Panc1 (cell line): Measurements from ENCODE around the gene LDLRAD4.

Source experiments
- CTCF ChIP-seq: fragments of 450-650 bp; IDR thresholded peaks from 2 replicates; pipeline ENCODE4 v1.5.1; 2017; ENCODE audit warnings: mild to moderate bottlenecking
- POLR2AphosphoS5 ChIP-seq: IDR thresholded peaks from 2 replicates; pipeline ENCODE4 v1.6.1; 2012; ENCODE audit warnings: mild to moderate bottlenecking, low read depth, low read length, moderate library complexity
- REST ChIP-seq, 2 experiments: IDR thresholded peaks; 2 replicates each; pipeline ENCODE4 v1.6.1; 2011 to 2012; ENCODE audit warnings: low read depth in 2 of 2, control low read depth in 1 of 2, low read length in 1 of 2, mild to moderate bottlenecking in 1 of 2, moderate library complexity in 1 of 2; ENCODE audit not compliant: insufficient read depth in 1 of 2
- SIN3A ChIP-seq: IDR thresholded peaks from 2 replicates; pipeline ENCODE4 v1.6.1; 2012; ENCODE audit warnings: low read depth, mild to moderate bottlenecking, low read length, moderate library complexity, borderline replicate concordance; ENCODE audit not compliant: insufficient read depth

GRCh38 chr18:13315000-13315399 is 96.4 kb downstream of the LDLRAD4 start:
- TF ChIP-seq POLR2AphosphoS5 (no peak), CTCF (no peak), REST (IDR thresholded peaks at IDR 0.05; ENCODE audit: insufficient read depth in 1 of 2, low read depth in 2 of 2, low read length in 1 of 2) (no peak), SIN3A (no peak)
